WTC11 (cell line): ENCODE measurements around the gene NPDC1. TPM values are rescaled to one million over a fixed set of nuclear protein-coding genes. Genes with fewer than 3 reads are reported as not detected.

Source experiments
- ATAC-seq: fragments of 200-7000 bp; cut with Tn5 transposase; 2 replicates; pipeline ENCODE4 v1.10.0; 2021; ENCODE audit warnings: mild to moderate bottlenecking, moderate library complexity
- CTCF ChIA-PET: fragments of 300-600 bp; sonication (Branson Sonifier 250); formaldehyde crosslinking; loops from one replicate; lab custom pipeline; 2021; ENCODE audit warnings: antibody characterized with exemption; lab: Charles Lee
- POLR2A ChIA-PET: fragments of 350-600 bp; sonication (Branson Sonifier 250); formaldehyde crosslinking; loops from one replicate; lab custom pipeline; 2021; ENCODE audit warnings: antibody characterized with exemption; lab: Charles Lee
- DNase-seq: peaks from one replicate; pipeline ENCODE4 v3.0.0; 2021; ENCODE audit warnings: low spot score
- H3K27ac Mint-ChIP-seq: 2 replicates; pipeline ENCODE4 v1.8.0; 2021; ENCODE audit warnings: mixed read lengths
- H3K27me3 Mint-ChIP-seq: 2 replicates; pipeline ENCODE4 v1.8.0; 2021; ENCODE audit warnings: low read depth, mild to moderate bottlenecking, moderate library complexity, mixed read lengths
- H3K36me3 Mint-ChIP-seq: 2 replicates; pipeline ENCODE4 v1.8.0; 2021; ENCODE audit warnings: mixed read lengths
- H3K4me1 Mint-ChIP-seq: 2 replicates; pipeline ENCODE4 v1.8.0; 2022; ENCODE audit warnings: mixed read lengths
- H3K4me3 Mint-ChIP-seq: 2 replicates; pipeline ENCODE4 v1.8.0; 2021; ENCODE audit warnings: mild to moderate bottlenecking, moderate library complexity, mixed read lengths
- H3K9me3 Mint-ChIP-seq: 2 replicates; pipeline ENCODE4 v1.8.0; 2021; ENCODE audit warnings: mixed read lengths
- CDX4 ChIP-seq: fragments of 250-450 bp; sonication (Bioruptor Pico); IDR thresholded peaks from 2 replicates; pipeline ENCODE4 v1.9.0; 2021; ENCODE audit warnings: moderate library complexity, mild to moderate bottlenecking, inconsistent platforms, borderline replicate concordance
- CREM ChIP-seq: sonication (generic); formaldehyde crosslinking; IDR thresholded peaks from 2 replicates; pipeline ENCODE4 v1.8.1; 2022; ENCODE audit warnings: mild to moderate bottlenecking, missing genetic modification reagents, moderate library complexity
- ETV6 ChIP-seq: sonication (generic); formaldehyde crosslinking; IDR thresholded peaks from 2 replicates; pipeline ENCODE4 v1.8.1; 2022; ENCODE audit warnings: mild to moderate bottlenecking, missing genetic modification reagents
- FOXK1 ChIP-seq: sonication (generic); formaldehyde crosslinking; IDR thresholded peaks from 2 replicates; pipeline ENCODE4 v1.8.0; 2022; ENCODE audit warnings: mild to moderate bottlenecking, moderate library complexity, missing genetic modification reagents
- FOXP1 ChIP-seq: sonication (generic); formaldehyde crosslinking; IDR thresholded peaks from 2 replicates; pipeline ENCODE4 v1.8.0; 2022; ENCODE audit warnings: missing genetic modification reagents, mild to moderate bottlenecking, moderate library complexity, borderline replicate concordance
- FOXP4 ChIP-seq: sonication (generic); formaldehyde crosslinking; IDR thresholded peaks from 2 replicates; pipeline ENCODE4 v1.8.0; 2022; ENCODE audit warnings: mild to moderate bottlenecking, missing genetic modification reagents
- MYBL2 ChIP-seq: sonication (generic); formaldehyde crosslinking; IDR thresholded peaks from 2 replicates; pipeline ENCODE4 v1.8.1; 2023; ENCODE audit warnings: mild to moderate bottlenecking, moderate library complexity, missing genetic modification reagents
- NR1H2 ChIP-seq: sonication (generic); formaldehyde crosslinking; IDR thresholded peaks from 2 replicates; pipeline ENCODE4 v1.9.0; 2021; ENCODE audit warnings: mild to moderate bottlenecking, moderate library complexity, missing genetic modification reagents
- RORB ChIP-seq: fragments of 250-450 bp; sonication (Bioruptor Pico); IDR thresholded peaks from 2 replicates; pipeline ENCODE4 v1.9.0; 2021; ENCODE audit warnings: mild to moderate bottlenecking
- SMAD3 ChIP-seq: sonication (generic); formaldehyde crosslinking; IDR thresholded peaks from 2 replicates; pipeline ENCODE4 v1.8.0; 2022; ENCODE audit warnings: missing genetic modification reagents, mild to moderate bottlenecking, borderline replicate concordance
- SMAD4 ChIP-seq: sonication (generic); formaldehyde crosslinking; IDR thresholded peaks from 2 replicates; pipeline ENCODE4 v1.8.0; 2022; ENCODE audit warnings: mild to moderate bottlenecking, missing genetic modification reagents
- SP1 ChIP-seq: sonication (generic); formaldehyde crosslinking; conservative IDR thresholded peaks from 2 replicates; pipeline ENCODE4 v1.8.1; 2022; ENCODE audit warnings: missing genetic modification reagents
- STAT6 ChIP-seq: sonication (generic); formaldehyde crosslinking; conservative IDR thresholded peaks from 2 replicates; pipeline ENCODE4 v1.8.1; 2023; ENCODE audit warnings: mild to moderate bottlenecking, low read depth, missing genetic modification reagents, moderate library complexity
- ZBTB21 ChIP-seq: sonication (generic); formaldehyde crosslinking; IDR thresholded peaks from 2 replicates; pipeline ENCODE4 v1.8.1; 2023; ENCODE audit warnings: mild to moderate bottlenecking, missing genetic modification reagents, borderline replicate concordance
- ZNF232 ChIP-seq: sonication (generic); formaldehyde crosslinking; IDR thresholded peaks from 2 replicates; pipeline ENCODE4 v1.8.0; 2022; ENCODE audit warnings: mild to moderate bottlenecking, missing genetic modification reagents
- ZNF425 ChIP-seq: fragments of 250-450 bp; sonication (Bioruptor Pico); conservative IDR thresholded peaks from 2 replicates; pipeline ENCODE4 v1.9.0; 2021; ENCODE audit warnings: mild to moderate bottlenecking
- total RNA-seq: library from RNA; stranded (reverse); gene quantifications from 3 replicates; pipeline ENCODE4 v1.2.3, GENCODE V29; 2021
- TF ChIP-seq, protein P1 (sequence below): sonication (generic); formaldehyde crosslinking; IDR thresholded peaks from 2 replicates; pipeline ENCODE4 v1.8.0; 2022; ENCODE audit warnings: mild to moderate bottlenecking, missing genetic modification reagents
- TF ChIP-seq, protein P2 (sequence below): sonication (generic); formaldehyde crosslinking; IDR thresholded peaks from 2 replicates; pipeline ENCODE4 v1.8.1; 2023; ENCODE audit warnings: mild to moderate bottlenecking, missing genetic modification reagents
- TF ChIP-seq, protein P3 (sequence below): sonication (generic); formaldehyde crosslinking; IDR thresholded peaks from 2 replicates; pipeline ENCODE4 v1.8.1; 2023; ENCODE audit warnings: mild to moderate bottlenecking, missing genetic modification reagents, moderate library complexity
- TF ChIP-seq, protein P4 (sequence below): sonication (generic); formaldehyde crosslinking; IDR thresholded peaks from 2 replicates; pipeline ENCODE4 v1.8.0; 2022; ENCODE audit warnings: mild to moderate bottlenecking, missing genetic modification reagents

Gene NPDC1
- total RNA-seq, 1 experiment from 2014 or later = 64.3 TPM

GRCh38 chr9:137087409-137087925 is 41.5 kb upstream of the NPDC1 start:
- ChIA-PET CTCF (interaction anchor here (0.5 to 8.7 kb wide), 25 partner anchors 10 to 336 kb away, joined by 3 to 177 read pairs (median 5); partner anchors contain the start of genes C8G, EXD3, NOXA1 and NPDC1), POLR2A (interaction anchor here (0.9 to 2.2 kb wide), 5 partner anchors 10 to 135 kb away, joined by 3 to 21 read pairs (median 5); partner anchors contain the start of genes SAPCD2, TPRN and UAP1L1)
- peaks cover 9% of the 10 kb centered on the region for H3K27me3 Mint-ChIP-seq
- ATAC-seq (peak; percentile 0; the same call in 1 of the 2 replicates), DNase-seq (peak; percentile 31)
- peak overlapping the region; percentile 91 for H3K27ac Mint-ChIP-seq
- no peak for TF ChIP-seq STAT6 (CRISPR knock-in tag)
- TF ChIP-seq RORB (CRISPR knock-in tag) = no peak
- no peak for TF ChIP-seq SP1 (CRISPR knock-in tag)
- no peak for TF ChIP-seq ZNF425 (CRISPR knock-in tag)
- H3K4me1 Mint-ChIP-seq = peaks cover 16% of the 10 kb centered on the region
- no peaks in the 10 kb centered on the region for H3K9me3 Mint-ChIP-seq
- H3K4me3 Mint-ChIP-seq = peak overlapping the region; percentile 85
- peaks cover 10% of the 10 kb centered on the region for H3K36me3 Mint-ChIP-seq

GRCh38 chr9:137086531-137087408 is 40.8 kb upstream of the NPDC1 start, which contains the start of gene MAN1B1:
TSS of gene MAN1B1 (plus strand) at chr9:137086985. CDS start at chr9:137087000, 15 bp downstream.
- peaks cover 8% of the 10 kb centered on the region for H3K36me3 Mint-ChIP-seq
- peaks cover 9% of the 10 kb centered on the region for H3K27me3 Mint-ChIP-seq
- peaks cover 16% of the 10 kb centered on the region for H3K4me1 Mint-ChIP-seq
- CTCF ChIA-PET = interaction anchor here (0.5 to 8.7 kb wide), 28 partner anchors 9 to 359 kb away, joined by 3 to 177 read pairs (median 5); partner anchors contain the start of genes C8G, EXD3, NOXA1 and NPDC1
- ATAC-seq (peak; percentile 95), DNase-seq (peak; percentile 99)
- POLR2A ChIA-PET = interaction anchor here (0.6 to 2.2 kb wide), 12 partner anchors 9 to 156 kb away, joined by 3 to 21 read pairs (median 4); partner anchors contain the start of genes LRRC26, SAPCD2, TPRN and TUBB4B
- peak within 1 kb of the TSS; percentile 91 for H3K27ac Mint-ChIP-seq
- H3K9me3 Mint-ChIP-seq = no peaks in the 10 kb centered on the region
- peak within 1 kb of the TSS; percentile 85 for H3K4me3 Mint-ChIP-seq
- TF ChIP-seq NR1H2 (CRISPR knock-in tag) (no peak), SP1 (CRISPR knock-in tag) (peak; percentile 85), SMAD3 (0 out of 2 replicates have a peak, but pooled peaks have one; percentile 63), CREM (CRISPR knock-in tag) (peak; percentile 80; the same call in 1 of the 2 replicates), ETV6 (CRISPR knock-in tag) (peak; percentile 81), FOXK1 (CRISPR knock-in tag) (peak; percentile 98), SMAD4 (CRISPR knock-in tag) (no peak), FOXP4 (CRISPR knock-in tag) (peak; percentile 74; the same call in 1 of the 2 replicates), ZBTB21 (CRISPR knock-in tag) (peak; percentile 29; the same call in 1 of the 2 replicates), CDX4 (CRISPR knock-in tag) (no peak), MYBL2 (0 out of 2 replicates have a peak, but pooled peaks have one; percentile 90), FOXP1 (0 out of 2 replicates have a peak, but pooled peaks have one; percentile 60), ZNF232 (CRISPR knock-in tag) (no peak)
- TF ChIP-seq, protein P1, sequence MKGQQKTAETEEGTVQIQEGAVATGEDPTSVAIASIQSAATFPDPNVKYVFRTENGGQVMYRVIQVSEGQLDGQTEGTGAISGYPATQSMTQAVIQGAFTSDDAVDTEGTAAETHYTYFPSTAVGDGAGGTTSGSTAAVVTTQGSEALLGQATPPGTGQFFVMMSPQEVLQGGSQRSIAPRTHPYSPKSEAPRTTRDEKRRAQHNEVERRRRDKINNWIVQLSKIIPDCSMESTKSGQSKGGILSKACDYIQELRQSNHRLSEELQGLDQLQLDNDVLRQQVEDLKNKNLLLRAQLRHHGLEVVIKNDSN (CRISPR knock-in tag) = peak; percentile 90
- TF ChIP-seq, protein P2, sequence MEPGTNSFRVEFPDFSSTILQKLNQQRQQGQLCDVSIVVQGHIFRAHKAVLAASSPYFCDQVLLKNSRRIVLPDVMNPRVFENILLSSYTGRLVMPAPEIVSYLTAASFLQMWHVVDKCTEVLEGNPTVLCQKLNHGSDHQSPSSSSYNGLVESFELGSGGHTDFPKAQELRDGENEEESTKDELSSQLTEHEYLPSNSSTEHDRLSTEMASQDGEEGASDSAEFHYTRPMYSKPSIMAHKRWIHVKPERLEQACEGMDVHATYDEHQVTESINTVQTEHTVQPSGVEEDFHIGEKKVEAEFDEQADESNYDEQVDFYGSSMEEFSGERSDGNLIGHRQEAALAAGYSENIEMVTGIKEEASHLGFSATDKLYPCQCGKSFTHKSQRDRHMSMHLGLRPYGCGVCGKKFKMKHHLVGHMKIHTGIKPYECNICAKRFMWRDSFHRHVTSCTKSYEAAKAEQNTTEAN (CRISPR knock-in tag) = peak; percentile 50; the same call in 1 of the 2 replicates
- TF ChIP-seq, protein P3, sequence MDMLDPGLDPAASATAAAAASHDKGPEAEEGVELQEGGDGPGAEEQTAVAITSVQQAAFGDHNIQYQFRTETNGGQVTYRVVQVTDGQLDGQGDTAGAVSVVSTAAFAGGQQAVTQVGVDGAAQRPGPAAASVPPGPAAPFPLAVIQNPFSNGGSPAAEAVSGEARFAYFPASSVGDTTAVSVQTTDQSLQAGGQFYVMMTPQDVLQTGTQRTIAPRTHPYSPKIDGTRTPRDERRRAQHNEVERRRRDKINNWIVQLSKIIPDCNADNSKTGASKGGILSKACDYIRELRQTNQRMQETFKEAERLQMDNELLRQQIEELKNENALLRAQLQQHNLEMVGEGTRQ = peak; percentile 90
- TF ChIP-seq, protein P4, sequence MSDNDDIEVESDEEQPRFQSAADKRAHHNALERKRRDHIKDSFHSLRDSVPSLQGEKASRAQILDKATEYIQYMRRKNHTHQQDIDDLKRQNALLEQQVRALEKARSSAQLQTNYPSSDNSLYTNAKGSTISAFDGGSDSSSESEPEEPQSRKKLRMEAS (CRISPR knock-in tag) = peak; percentile 96
